IPS DF 4.7 (cell line): Measurements from ENCODE around the gene IGFBP5.

Experiments
- DNase-seq: peaks from one replicate; pipeline ENCODE4 v3.0.0-alpha.2; 2013; ENCODE audit warnings: low spot score; ENCODE audit errors: extremely low read depth

The IGFBP5 gene, protein sequence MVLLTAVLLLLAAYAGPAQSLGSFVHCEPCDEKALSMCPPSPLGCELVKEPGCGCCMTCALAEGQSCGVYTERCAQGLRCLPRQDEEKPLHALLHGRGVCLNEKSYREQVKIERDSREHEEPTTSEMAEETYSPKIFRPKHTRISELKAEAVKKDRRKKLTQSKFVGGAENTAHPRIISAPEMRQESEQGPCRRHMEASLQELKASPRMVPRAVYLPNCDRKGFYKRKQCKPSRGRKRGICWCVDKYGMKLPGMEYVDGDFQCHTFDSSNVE

DNA sequence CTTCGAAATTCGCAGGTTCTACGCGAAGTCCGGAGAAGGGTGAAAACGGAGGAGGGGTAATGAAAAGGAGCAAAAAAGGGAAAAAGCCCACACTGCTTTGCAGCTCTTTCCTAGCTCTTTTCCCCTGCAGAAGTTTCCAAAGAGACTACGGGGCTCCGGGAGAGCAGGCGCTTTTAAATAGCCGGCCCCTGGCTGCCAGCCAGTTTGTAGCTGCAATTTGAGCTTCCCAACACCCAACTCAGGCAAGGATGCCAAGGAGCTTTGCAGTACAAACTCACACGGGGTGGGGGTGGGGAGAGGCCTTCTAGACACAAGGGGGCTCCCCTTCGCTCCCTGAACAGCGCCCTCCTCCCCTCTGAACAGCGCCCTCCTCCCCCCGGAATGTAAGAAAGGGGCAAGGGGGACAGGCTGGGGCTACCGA, at the start of gene IGFBP5:
TSS of gene IGFBP5 (minus strand) at position 149 of the 421 bp plus-strand sequence. CDS start 774 bp downstream, outside the sequence.
- no peak for DNase-seq

DNA sequence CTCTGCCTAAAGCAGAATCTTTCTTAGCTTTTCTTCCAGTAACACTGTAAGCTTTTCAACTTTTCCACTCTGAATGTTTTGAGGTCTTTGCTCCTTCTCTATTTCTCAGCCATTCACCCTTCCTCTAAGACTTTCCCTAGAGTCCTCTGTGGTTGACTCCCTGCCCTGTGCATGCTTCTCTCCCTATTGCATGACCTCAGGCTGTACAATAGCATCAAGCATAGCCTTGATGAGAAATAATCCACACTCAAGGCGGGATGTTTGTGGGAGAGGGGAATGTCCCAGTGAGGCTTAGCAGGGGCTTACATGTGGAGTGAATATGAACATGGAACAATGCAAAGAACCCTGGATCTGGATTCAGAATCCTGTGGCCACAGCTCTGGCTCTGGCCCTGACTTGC, 48.4 kb upstream of the IGFBP5 start:
- no peak for DNase-seq

DNA sequence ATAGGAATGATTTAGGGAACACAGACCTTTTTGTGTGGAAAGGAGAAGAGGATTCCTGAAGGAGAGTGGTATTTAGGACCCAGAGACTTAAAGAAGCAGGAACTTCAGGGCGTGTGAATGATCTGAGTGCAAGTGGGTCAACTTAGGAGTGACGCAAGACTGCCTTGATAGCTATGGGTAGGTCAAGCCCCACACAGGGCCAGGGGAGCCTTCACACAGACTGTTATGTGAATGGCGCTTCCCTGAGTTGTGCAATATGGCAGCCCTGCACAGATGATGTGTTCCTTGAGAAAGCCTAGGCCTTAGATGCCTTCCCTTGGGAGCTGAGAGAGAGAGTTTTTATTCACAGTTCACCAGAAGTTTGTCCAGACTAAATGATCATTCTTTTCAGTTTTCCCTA, 47.1 kb upstream of the IGFBP5 start:
- DNase-seq, result no peak

DNA sequence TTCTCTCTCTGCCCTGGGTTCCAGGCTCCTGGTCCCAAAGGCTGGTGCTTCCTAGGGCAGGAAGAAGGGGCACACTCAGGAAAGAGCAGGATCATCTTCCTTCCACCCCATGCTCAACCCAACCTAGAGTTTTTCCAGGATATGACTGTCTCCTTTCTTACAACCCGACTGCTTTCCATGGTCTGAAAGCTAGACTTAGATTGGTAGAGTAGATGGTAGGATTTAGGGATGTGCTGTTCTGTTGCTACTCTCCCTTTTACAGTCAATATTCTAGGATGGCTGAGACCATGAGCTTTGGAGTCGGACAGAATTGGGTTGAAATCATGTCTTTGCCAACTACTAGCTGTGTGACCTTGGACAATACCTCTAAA, 45.9 kb upstream of the IGFBP5 start:
- no peak for DNase-seq

DNA sequence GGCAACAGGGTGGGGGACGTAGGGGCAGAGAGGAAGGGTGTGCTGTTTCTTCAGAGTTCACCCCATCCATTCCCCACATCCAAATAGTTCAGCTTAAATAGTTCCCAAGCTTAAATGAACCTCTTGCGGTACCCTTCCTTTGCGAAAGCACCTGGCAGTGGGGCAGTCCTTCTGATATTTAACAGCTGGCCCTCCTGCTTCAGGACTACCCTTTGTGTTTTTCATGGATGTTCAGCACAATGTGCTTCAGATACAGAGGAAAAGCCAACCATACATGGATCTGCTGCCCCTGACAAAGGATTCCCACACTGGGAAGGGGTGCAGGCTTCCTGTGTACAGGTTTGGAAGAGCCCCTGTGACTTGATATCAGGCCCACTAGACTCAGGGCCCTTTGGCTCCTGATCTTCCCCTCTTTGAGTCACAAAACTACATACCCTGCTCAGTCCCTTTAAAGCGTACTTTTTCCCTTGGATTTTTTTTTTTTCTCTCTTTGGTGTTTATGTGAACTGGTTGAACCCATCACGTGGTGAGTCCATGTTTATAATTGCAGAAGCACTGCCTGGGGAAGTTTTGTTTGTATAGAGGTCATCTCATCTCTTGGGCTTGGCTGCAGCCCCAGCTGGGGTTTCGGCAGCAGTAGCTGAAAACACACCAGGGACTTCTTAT, 45.3 kb upstream of the IGFBP5 start:
- DNase-seq, result no peak

DNA sequence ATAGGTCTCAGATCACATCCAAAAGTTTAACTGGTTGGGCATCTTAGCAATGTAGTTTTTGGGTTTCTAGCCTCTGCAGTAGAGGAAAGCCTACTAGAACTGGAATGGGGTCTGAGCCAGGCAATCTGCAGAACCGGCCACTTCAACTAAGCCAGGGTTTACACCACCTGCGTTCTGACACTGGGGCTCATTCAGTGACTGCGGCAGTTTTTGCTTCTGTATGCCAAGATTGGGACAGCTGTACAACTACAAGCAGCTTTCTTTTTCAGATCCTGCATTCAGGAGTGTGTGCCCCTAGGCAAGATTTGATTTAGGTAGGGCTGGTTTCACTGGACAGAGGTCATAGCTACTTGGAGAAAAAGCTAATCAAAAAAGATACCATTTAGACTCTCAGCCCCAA, 43.7 kb upstream of the IGFBP5 start:
- no peak for DNase-seq

DNA sequence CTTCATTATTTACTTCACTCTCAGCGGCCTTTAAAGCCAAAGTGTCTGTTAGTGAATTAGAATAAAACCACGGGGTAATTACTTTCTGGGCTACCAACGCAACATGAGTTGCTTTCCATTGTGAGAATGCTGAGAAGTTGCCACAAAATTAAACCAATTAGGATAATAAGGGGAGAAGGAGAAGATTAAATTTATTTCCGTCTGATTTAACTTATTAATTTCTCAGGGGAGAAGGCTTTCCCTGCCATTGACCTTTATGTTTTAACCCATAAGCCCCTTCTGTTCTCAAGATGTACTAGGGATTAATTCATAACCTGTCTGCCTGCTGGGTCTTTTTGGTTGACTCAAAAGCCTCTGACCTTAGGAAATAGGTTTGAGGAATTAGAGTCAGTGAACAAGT, 42.3 kb upstream of the IGFBP5 start:
- DNase-seq, result no peak

DNA sequence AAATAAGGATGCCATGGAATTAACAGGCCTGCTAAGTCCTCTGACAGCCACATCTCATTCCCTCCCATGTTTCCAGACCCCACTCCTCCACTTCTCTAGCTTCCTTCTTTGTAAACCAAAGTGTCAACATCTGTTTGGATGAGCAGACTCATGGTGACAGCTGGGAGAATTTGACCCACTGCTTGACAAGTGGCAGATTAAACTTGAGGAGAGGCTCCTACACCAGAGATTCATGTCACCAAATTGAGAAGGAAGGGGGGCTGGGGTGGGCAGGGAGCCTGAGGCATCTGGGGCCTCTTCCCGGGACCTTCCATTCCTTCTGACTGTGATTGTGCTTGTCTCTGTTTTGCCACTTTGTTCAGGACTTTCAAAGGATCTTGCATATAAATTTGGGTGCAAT, 41.0 kb upstream of the IGFBP5 start:
- DNase-seq, result no peak

DNA sequence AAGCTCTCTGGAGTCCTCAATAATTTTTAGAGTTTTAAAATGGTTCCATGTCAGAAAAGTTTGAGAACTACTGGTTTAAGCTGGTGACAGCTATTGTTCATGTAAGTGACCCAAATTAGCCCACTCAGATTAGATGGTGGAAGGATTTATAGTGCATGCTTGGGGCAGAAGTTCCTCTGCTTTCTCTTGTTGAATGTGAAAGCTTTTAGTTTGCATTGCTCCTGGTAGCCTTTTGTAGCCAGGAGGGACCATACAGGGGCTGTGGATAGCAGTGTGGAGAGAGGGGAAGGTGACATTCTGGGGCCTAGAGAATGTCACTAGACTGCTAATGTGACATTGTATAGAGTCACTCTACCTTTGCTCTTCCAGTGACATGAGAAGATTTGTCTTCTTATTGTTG, 40.3 kb upstream of the IGFBP5 start:
- no peak for DNase-seq

DNA sequence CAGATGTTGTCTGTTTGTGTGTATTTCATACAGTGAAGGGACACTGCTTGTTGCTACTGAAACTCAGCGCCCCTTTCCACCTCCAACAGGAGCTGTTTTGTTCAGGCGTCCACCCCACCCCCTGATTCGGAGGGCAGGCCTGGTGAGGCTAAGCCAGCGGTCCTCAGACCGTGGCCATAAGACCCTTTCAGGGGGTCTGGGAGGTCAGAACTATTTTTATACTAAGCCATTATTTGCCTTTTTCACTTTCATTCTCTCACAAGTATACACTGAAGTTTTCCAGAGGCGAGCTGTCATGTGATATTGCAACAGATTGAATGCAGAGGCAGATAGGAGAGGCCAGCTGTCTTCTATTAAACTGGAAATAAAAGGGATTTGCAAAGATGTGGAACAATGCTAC, 39.7 kb upstream of the IGFBP5 start:
- DNase-seq, result no peak

DNA sequence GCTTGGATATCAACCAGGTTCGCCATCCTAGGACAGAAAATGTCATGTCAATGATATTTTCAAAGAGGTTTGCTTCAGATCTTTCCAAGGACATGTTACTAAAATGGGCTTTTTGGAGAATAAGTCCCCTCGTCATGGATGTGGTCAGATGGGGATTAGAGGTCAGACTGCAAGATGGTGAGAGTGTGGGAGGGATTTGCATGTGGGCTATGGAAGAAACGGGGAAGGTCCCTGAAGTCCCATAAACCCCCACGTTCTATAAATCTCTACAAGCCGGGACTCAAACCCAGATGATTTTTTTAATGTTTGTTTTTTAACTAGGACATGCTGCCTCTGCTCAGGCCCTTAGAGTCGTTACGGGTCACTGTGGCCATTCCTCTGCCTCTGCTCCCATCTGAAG, 37.7 kb upstream of the IGFBP5 start:
- no peak for DNase-seq

DNA sequence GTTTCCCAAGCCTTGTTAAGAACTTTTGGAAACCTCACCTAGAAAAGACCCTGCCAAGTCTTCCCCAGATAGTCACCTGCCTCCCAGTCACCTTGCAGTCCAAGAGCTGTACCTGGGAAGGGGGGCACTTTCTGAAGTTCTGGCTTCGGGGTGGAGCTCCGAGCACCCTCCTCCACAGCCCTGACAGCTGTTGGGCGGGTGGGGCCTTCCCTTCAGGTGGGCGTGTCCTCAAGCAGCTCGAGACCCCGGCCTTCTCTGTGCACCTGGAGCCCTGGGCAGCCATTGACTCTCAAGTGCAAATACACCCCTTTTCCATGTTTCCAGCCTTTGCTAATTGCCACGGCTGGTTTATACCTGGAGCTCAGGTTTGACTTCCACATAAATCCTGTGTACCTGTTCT, 37.0 kb upstream of the IGFBP5 start:
- no peak for DNase-seq

DNA sequence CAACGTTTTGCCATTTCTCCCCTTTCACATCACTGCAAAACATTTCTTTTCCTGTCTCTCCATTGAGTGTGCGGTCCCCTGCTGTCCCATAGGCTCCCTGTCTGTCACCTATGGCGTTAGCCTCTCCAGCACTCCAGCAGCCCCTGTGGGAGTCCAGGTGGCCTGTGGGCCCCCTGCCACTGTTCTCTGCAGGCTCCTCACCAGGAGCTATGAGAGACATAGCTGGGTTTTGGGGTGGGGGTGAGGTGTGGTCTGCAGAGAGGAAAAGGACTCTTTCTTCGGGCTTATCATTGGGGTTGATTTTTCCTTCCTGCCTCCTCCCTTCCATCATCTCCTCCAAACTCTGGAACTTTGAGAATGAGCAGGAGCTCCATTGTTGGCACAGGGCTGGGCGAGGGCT, 36.1 kb upstream of the IGFBP5 start:
- no peak for DNase-seq

DNA sequence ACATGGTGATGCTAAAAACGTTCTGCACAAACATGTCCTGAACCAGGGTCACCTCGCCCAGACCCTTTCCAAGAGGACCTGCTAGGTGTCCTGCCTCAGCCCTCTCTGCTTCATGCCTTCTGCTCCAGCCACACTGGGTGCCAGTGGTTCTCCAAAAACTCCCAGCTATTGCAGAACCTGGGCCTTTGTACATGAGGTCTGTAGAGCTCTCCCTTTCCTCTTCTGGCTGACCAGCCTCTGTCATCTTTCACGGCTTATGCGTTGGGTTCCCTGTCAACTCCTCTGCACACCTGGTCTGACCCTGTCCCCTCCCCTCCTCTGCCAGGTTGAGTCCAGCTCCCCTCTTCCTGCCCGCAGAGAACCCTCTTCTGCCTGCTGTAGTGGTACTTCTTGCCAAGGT, 35.5 kb upstream of the IGFBP5 start:
- DNase-seq, result no peak

DNA sequence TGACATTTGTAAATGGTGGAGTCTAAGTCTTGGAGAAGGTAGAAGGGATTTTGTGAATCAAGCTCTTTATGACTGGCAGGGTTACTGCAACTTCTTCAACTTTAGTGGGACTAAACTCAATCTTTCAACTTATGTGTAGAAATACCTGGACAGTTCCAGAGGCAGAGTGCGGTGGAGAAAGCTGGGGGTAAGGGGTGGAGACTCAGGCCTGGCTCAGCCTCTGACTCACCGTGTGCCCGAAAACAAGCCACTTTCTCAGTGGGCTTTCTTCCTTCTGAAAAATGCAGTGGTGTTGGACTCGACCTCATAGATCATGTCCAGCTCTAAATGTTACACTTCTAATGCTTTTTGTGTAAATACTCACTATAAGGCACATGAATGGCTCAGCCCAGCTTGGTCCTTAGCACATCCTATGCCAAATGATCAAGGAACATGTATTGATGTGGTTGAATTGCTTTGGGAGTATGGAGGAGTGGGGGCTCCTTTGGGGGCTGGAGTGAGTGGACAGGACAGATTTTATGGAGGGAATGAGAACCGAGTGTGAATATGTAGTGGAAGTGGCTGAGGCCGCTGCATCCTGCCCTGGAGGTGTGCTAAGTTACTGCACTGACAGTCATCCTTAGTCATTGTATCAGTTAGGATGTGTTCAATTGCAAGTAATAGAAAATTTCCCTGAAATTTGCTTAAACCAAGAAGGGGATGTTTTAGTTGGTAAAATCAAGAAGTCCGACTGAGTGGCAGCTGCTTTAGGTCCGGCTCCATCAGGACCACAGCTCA, 32.2 kb upstream of the IGFBP5 start:
- no peak for DNase-seq

DNA sequence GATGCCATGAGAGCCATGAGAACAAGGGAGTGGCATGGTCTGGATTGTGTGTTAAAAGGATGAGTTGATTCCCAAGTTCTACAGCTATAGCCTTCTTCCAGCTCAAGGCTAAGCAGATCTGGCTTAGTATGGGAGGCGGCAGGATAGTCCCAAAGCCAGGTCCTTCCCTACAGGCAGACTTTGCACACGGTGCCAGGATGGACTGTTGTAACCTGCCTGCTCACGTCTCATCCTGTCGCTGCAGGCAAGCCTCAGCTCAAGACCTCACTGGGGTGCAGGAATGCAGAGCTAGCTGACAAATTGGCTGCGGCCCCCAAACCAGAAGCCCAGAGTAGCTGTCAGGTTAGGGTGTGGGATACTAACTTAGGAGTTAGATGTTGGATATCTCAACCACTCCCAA, 28.8 kb upstream of the IGFBP5 start:
- no peak for DNase-seq

DNA sequence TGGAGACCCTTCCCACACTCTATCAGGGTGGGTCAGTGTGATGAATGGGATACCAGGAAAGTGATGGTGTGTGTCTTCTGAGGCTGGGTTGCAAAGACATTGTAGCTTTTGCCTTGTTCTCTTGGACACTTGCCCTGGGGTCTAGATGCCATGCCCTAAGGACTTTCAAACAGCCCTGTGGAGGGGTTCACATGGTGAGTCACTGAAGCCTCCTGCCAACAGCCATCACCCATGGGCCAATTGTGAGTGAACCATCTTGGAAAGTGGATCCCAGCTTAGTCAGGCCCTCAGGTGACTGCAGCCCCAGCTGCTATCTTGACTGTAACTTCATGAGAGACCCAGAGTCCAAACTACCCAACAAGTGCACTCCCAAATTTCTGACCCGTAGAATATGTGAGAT, 25.8 kb upstream of the IGFBP5 start:
- DNase-seq, result no peak

DNA sequence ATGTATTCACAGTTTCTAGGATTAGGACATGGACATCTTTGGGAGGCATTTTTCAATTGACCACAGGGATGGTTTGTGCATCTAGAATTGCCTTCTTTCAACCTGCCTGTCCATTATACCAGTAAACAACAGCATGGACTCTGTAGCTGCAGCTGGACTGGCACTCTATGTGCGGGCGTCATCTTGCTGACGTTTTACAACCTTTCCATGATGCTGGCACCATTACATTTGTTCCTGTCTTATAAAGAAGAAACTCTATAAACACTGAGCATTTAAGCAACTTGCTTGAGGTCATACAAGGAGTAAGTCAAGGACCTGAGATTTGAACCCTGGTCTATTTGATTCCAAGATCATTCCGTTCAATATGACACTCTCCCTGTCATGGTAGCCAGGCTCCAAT, 25.4 kb upstream of the IGFBP5 start:
- DNase-seq, result no peak

DNA sequence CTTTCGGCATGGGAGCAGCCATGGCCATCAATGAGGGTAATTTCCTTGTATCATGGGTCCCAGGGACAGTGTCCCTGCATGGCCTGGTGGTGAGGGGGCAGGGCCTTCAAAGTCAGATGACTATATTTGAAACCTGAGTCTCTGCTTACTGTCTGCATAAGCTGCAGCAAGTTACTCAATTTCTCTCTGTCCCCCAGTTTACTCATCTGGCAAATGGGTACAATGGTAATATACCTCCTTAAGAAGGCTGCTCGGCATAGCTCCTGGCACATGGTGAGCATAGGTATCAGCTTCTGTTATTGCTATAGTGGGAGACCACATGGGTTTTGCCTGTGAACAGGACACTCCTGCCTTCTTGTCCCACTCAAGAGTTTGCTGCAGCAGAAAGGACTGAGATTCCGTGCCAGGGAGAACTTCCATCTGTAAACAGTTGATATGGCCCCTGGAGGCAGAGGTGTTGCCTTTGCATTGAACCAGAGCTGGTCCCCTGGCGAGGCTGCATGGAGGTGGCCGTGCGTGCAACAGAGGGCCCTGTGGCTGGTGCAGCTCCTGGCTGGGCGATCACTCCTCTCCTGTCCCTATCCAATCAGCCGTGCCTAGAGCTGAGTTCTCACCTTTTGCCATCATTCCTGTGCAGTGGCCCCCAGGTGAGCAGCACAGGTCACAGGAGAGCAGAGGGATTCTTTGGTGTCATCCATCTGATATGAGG, 22.7 kb upstream of the IGFBP5 start:
- DNase-seq, result no peak

DNA sequence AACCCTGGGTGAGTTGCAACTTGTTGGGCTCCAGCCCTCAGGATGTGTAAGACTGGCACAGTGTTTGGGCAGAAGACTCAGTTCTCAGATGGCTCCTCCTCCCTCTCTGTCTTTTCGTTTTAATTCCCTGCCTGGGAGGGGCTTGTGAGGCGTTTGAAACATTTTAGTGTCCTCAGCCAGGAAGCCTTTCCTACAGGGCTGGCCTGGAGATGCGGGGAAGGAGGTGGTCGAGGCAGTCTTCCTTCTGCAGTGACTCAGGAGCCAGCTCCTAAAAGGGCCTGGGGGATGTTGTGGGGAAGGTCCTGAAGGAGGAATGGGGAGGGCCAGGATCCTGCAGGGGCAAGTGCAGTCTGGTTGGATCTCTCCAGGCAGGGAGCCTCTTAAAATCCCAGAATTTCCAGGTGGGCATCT, 22.1 kb upstream of the IGFBP5 start:
- no peak for DNase-seq

DNA sequence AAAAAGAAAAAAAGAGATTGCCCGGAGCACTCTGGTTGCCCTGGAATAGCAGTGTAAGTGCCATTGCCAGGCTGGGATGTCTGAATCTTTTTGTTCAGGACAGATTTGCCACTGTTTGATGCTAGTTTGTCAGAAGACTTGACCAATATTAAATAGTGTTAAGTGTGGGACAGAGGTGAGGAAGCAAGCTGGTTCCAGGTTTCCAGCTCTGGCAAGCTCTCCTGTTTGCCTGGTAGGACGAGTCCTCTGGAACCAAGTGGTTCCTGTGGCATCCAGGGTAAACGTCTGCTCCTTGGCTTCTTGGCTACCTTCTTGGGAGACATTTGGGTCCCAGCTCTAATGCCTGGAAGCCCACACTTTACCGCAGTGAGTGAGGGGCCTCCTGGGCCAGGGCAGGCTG, 20.8 kb upstream of the IGFBP5 start:
- DNase-seq, result no peak

DNA sequence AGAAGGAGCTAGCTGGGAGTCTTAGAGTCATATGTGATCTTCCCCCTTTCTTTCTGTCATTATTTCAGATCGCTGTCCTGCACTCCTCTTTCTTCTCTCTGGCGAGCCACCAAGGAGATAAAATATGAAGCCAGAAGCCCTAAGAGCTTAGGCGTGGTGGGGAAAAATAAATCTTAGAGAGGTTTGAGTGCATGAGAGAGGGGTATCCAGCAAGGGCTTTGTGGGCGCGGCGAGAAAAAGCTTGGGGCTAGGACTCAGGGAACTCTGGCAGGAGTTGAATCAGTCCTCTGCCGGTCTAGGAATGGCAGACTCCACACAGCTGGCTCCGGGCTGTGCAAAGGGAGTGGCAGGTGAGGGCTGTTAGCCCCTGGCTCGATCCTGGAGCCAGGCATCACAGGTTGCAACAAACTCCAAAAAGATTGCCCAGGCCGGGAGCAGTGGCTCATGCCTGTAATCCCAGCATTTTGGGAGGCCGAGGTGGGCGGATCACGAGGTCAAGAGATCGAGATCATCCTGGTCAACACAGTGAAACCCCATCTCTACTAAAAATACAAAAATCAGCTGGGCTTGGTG, 20.1 kb upstream of the IGFBP5 start:
- DNase-seq, result no peak
